ENCODE measurements around the gene GLDC.

GLDC gene

DNA sequence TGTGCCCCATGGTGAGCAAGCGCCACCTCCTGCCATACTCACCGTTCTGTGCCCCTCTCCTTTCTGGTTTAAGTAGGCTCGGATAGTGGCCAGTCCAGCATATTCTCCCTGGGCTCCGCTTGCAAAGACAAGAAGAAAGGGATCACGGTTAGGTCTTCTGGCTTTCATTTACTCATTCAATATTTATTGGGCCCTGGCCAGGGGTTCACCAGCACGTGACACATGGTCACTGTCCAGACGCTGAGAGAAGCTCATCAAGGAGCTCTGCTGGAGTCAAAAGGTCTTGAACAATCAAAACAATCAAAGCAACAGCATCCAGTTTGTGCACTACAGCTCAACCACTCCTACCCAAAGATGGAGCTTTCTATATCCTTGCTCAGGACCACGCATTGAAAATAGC lies 80.2 kb downstream of the GLDC start:
- Histone ChIP-seq H3K27me3 (ENCODE audit: insufficient read depth, poor library complexity, severe bottlenecking) (no peaks in the 10 kb centered on the region), H3K4me3 (replicated peaks; ENCODE audit: insufficient read depth, low read length) (no peak overlapping the region), H3K27ac (replicated peaks) (no peak overlapping the region)
- no peak for DNase-seq (ENCODE audit: low read depth in 1 of 2, low spot score in 1 of 2)
- TF ChIP-seq, protein P1, sequence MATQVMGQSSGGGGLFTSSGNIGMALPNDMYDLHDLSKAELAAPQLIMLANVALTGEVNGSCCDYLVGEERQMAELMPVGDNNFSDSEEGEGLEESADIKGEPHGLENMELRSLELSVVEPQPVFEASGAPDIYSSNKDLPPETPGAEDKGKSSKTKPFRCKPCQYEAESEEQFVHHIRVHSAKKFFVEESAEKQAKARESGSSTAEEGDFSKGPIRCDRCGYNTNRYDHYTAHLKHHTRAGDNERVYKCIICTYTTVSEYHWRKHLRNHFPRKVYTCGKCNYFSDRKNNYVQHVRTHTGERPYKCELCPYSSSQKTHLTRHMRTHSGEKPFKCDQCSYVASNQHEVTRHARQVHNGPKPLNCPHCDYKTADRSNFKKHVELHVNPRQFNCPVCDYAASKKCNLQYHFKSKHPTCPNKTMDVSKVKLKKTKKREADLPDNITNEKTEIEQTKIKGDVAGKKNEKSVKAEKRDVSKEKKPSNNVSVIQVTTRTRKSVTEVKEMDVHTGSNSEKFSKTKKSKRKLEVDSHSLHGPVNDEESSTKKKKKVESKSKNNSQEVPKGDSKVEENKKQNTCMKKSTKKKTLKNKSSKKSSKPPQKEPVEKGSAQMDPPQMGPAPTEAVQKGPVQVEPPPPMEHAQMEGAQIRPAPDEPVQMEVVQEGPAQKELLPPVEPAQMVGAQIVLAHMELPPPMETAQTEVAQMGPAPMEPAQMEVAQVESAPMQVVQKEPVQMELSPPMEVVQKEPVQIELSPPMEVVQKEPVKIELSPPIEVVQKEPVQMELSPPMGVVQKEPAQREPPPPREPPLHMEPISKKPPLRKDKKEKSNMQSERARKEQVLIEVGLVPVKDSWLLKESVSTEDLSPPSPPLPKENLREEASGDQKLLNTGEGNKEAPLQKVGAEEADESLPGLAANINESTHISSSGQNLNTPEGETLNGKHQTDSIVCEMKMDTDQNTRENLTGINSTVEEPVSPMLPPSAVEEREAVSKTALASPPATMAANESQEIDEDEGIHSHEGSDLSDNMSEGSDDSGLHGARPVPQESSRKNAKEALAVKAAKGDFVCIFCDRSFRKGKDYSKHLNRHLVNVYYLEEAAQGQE (IDR thresholded peaks at IDR 0.05; ENCODE audit: insufficient replicate concordance, low read depth), result no peak
- TF ChIP-seq GABPA (IDR thresholded peaks at IDR 0.05; ENCODE audit: low read depth), result no peak
- TF ChIP-seq, protein P2, sequence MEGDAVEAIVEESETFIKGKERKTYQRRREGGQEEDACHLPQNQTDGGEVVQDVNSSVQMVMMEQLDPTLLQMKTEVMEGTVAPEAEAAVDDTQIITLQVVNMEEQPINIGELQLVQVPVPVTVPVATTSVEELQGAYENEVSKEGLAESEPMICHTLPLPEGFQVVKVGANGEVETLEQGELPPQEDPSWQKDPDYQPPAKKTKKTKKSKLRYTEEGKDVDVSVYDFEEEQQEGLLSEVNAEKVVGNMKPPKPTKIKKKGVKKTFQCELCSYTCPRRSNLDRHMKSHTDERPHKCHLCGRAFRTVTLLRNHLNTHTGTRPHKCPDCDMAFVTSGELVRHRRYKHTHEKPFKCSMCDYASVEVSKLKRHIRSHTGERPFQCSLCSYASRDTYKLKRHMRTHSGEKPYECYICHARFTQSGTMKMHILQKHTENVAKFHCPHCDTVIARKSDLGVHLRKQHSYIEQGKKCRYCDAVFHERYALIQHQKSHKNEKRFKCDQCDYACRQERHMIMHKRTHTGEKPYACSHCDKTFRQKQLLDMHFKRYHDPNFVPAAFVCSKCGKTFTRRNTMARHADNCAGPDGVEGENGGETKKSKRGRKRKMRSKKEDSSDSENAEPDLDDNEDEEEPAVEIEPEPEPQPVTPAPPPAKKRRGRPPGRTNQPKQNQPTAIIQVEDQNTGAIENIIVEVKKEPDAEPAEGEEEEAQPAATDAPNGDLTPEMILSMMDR (IDR thresholded peaks at IDR 0.05; ENCODE audit: insufficient read depth, low read length), result no peak

DNA sequence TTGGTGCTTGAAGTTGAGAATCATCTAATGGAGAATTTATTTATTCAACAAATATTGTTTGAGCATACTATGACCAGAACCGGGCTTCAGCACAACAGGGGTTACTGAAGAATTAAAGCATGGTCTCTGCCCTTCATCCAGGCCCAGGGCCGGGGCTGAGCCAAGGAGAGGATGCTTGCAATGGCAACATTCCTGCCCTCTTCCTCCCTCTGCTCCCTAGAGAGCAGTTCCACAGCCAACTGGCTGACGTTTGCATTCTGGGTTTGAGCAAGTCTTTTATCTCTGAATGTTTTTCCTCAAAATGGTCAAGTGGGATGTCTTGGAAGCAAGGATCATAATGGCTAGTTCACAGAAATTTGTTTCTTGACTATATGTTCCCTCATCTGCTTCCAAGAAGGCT lies 80.7 kb downstream of the GLDC start:
- H3K27ac ChIP-seq (replicated peaks), result no peak overlapping the region
- H3K27me3 ChIP-seq (ENCODE audit: insufficient read depth, poor library complexity, severe bottlenecking), result no peaks in the 10 kb centered on the region
- TF ChIP-seq, protein P1 (IDR thresholded peaks at IDR 0.05; ENCODE audit: insufficient replicate concordance, low read depth), result no peak
- TF ChIP-seq GABPA (IDR thresholded peaks at IDR 0.05; ENCODE audit: low read depth) (no peak), POLR2AphosphoS5 (IDR thresholded peaks at IDR 0.05; ENCODE audit: low read depth) (no peak), SPI1 (IDR thresholded peaks at IDR 0.05; ENCODE audit: borderline replicate concordance, low read depth) (no peak)
- TF ChIP-seq, protein P2 (IDR thresholded peaks at IDR 0.05; ENCODE audit: insufficient read depth, low read length), result no peak
- DNase-seq (ENCODE audit: low read depth in 1 of 2, low spot score in 1 of 2), result no peak
- no peak overlapping the region for H3K4me3 ChIP-seq (replicated peaks; ENCODE audit: insufficient read depth, low read length)

DNA sequence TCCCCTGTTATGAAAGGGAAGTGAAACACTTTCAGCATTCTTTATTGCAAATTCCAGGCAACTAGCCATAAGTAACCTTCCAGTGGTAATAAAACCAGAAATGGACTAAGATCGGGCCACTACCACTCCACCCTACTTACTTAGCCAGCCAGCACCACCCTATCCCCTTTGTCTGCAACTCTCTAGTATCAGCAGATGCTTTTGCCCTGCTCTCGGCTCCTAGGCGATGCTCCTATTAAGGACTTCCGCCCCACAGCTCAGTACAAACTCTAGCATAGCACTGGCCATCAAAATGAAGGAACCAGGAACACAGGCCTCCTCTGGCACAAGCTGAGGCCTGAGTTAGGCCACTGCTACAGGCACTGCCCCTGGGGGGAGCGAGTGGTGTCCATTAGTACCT lies 81.2 kb downstream of the GLDC start:
- no peak for DNase-seq (ENCODE audit: low read depth in 1 of 2, low spot score in 1 of 2)
- no peak for TF ChIP-seq GABPA (IDR thresholded peaks at IDR 0.05; ENCODE audit: low read depth)
- TF ChIP-seq, protein P2 (IDR thresholded peaks at IDR 0.05; ENCODE audit: insufficient read depth, low read length), result no peak
- TF ChIP-seq SPI1 (IDR thresholded peaks at IDR 0.05; ENCODE audit: borderline replicate concordance, low read depth), result no peak
- no peak for TF ChIP-seq POLR2AphosphoS5 (IDR thresholded peaks at IDR 0.05; ENCODE audit: low read depth)
- TF ChIP-seq, protein P1 (IDR thresholded peaks at IDR 0.05; ENCODE audit: insufficient replicate concordance, low read depth), result no peak
- Histone ChIP-seq H3K4me3 (replicated peaks; ENCODE audit: insufficient read depth, low read length) (no peak overlapping the region), H3K27ac (replicated peaks) (no peak overlapping the region), H3K27me3 (ENCODE audit: insufficient read depth, poor library complexity, severe bottlenecking) (no peaks in the 10 kb centered on the region)
